CD4-positive, alpha-beta memory T cell (primary cell): Measurements from ENCODE around the gene HES1. TPM values are rescaled to one million over a fixed set of nuclear protein-coding genes. Genes with fewer than 3 reads are reported as not detected.

ENCODE experiments used
- CTCF ChIA-PET: fragments of 350-600 bp; sonication (Branson Sonifier 250); formaldehyde crosslinking; loops from one replicate; lab custom pipeline; 2021; ENCODE audit warnings: inconsistent platforms; ENCODE audit not compliant: partially characterized antibody; lab: Charles Lee
- POLR2A ChIA-PET: fragments of 350-600 bp; sonication (Branson Sonifier 250); formaldehyde crosslinking; loops from one replicate; lab custom pipeline; 2021; ENCODE audit not compliant: partially characterized antibody; lab: Charles Lee
- DNase-seq, 5 donors: peaks; one replicate each; pipeline versions ENCODE4 v3.0.0 to v3.0.0-alpha.2; 2020 to 2022; ENCODE audit warnings: mixed read lengths in 1 of 5
- H3K27ac ChIP-seq: one replicate; pipeline ENCODE4 v1.7.0; 2013; ENCODE audit warnings: low read depth, low read length
- H3K27me3 ChIP-seq: 2 replicates; pipeline ENCODE4 v1.7.0; 2013; ENCODE audit warnings: mild to moderate bottlenecking, low read length, moderate library complexity; ENCODE audit not compliant: insufficient read depth
- H3K36me3 ChIP-seq: 2 replicates; pipeline ENCODE4 v1.7.0; 2013; ENCODE audit warnings: mild to moderate bottlenecking, low read length, moderate library complexity; ENCODE audit not compliant: insufficient read depth
- H3K4me1 ChIP-seq: 2 replicates; pipeline ENCODE4 v1.7.0; 2013; ENCODE audit warnings: mild to moderate bottlenecking, low read length, moderate library complexity; ENCODE audit not compliant: insufficient read depth
- H3K4me3 ChIP-seq, 2 donors: one replicate each; pipeline ENCODE4 v1.7.0; 2013; ENCODE audit warnings: low read length in 2 of 2, mild to moderate bottlenecking in 1 of 2
- H3K9me3 ChIP-seq, 2 donors: one replicate each; pipeline ENCODE4 v1.7.0; 2013; ENCODE audit warnings: low read length in 2 of 2, control low read depth in 1 of 2; ENCODE audit not compliant: control insufficient read depth in 1 of 2
- H3K27ac Mint-ChIP-seq, 7 donors: one replicate each; pipeline ENCODE4 v1.8.0; 2020 to 2021; ENCODE audit warnings: mixed read lengths in 7 of 7, mild to moderate bottlenecking in 6 of 7, inconsistent platforms in 3 of 7, moderate library complexity in 3 of 7
- H3K27me3 Mint-ChIP-seq, 2 donors: one replicate each; pipeline ENCODE4 v1.8.0; 2020 to 2021; ENCODE audit warnings: mixed read lengths in 2 of 2
- H3K36me3 Mint-ChIP-seq, 2 donors: one replicate each; pipeline ENCODE4 v1.8.0; 2020 to 2021; ENCODE audit warnings: mixed read lengths in 2 of 2, inconsistent platforms in 1 of 2, mild to moderate bottlenecking in 1 of 2
- H3K4me1 Mint-ChIP-seq, 4 donors: one replicate each; pipeline ENCODE4 v1.8.0; 2020 to 2021; ENCODE audit warnings: mixed read lengths in 4 of 4, mild to moderate bottlenecking in 1 of 4
- H3K4me3 Mint-ChIP-seq, 8 donors: one replicate each; pipeline ENCODE4 v1.8.0; 2020 to 2021; ENCODE audit warnings: mixed read lengths in 8 of 8, mild to moderate bottlenecking in 7 of 8, moderate library complexity in 6 of 8, inconsistent platforms in 3 of 8
- H3K9me3 Mint-ChIP-seq, 8 donors: one replicate each; pipeline ENCODE4 v1.8.0; 2020 to 2021; ENCODE audit warnings: mixed read lengths in 8 of 8, mild to moderate bottlenecking in 5 of 8, inconsistent platforms in 3 of 8, moderate library complexity in 1 of 8
- intact Hi-C: fragments of 100-400 bp; cut with micrococcal nuclease; formaldehyde crosslinking; loops from one replicate; pipeline ENCODE4 v1.15.1; 2023
- polyA plus RNA-seq, 2 donors: library from polyadenylated mRNA; unstranded; fragments of 300-500 nt; fragmentation: Illumina TruSeq; gene quantifications; one replicate each; pipeline ENCODE4 v1.2.3, GENCODE V29; 2021
- total RNA-seq, 2 experiments: library from RNA; stranded (reverse); gene quantifications; one replicate each; pipeline ENCODE4 v1.2.3, GENCODE V29; 2021

Gene HES1
- total and polyA plus RNA-seq, 4 experiments from 2014 or later, result 0.11 to 0.50 TPM; not detected in 2

DNA sequence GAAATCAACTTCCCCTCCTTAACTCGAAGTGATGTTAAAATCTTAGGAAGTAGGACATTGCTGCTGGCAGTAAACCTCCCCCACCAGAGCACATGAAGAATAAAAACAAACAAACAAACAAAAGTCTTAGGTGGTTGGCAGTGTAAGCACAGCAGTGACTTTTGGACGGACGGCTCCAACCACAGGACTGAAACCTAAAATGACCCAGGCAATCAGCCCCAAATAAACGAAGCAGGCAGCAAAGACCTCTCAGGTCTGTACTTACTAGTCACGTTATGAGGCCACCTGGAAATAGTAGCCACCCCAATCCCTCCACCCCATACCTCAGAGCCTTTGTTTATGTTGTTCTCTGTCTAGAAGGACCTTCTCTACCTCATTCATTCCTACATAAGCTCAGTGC lies 33.5 kb upstream of the HES1 start:
- Histone ChIP-seq H3K27me3 (no peaks in the 10 kb centered on the region), H3K27ac (no peak overlapping the region), H3K4me3 (no peak overlapping the region), H3K36me3 (no peaks in the 10 kb centered on the region), H3K4me1 (peaks cover 9% of the 10 kb centered on the region), H3K9me3 (no peaks in the 10 kb centered on the region)
- Mint-ChIP-seq H3K4me1 (peaks cover 6 to 10% (median 7%) of the 10 kb centered on the region in 4 donors), H3K9me3 (no peaks in the 10 kb centered on the region), H3K27me3 (peaks cover 10 to 21% of the 10 kb centered on the region in 2 donors), H3K36me3 (no peaks in the 10 kb centered on the region), H3K27ac (peak overlapping the region in 2 of 7 donors; percentile 19 to 67), H3K4me3 (no peak overlapping the region)
- intact Hi-C loops, result loop anchor here (2.0 kb wide), 1 partner anchor 32 kb away; no protein-coding TSS in a partner anchor
- ChIA-PET POLR2A (no interaction called here), CTCF (interaction anchor here (1.2 kb wide), 1 partner anchor 437 kb away, joined by 3 read pairs; no protein-coding TSS in a partner anchor)
- DNase-seq, result no peak

GRCh38 chr3:194103505-194103904 lies 32.4 kb upstream of the HES1 start:
- no peak overlapping the region for H3K4me3 Mint-ChIP-seq
- peaks cover 6 to 10% (median 7%) of the 10 kb centered on the region in 4 donors for H3K4me1 Mint-ChIP-seq
- no peak overlapping the region for H3K27ac ChIP-seq
- H3K27me3 Mint-ChIP-seq, result peaks cover 8 to 23% of the 10 kb centered on the region in 2 donors
- no peaks in the 10 kb centered on the region for H3K36me3 Mint-ChIP-seq
- no peaks in the 10 kb centered on the region for H3K9me3 ChIP-seq
- H3K27me3 ChIP-seq, result no peaks in the 10 kb centered on the region
- H3K4me3 ChIP-seq, result no peak overlapping the region
- H3K4me1 ChIP-seq, result peaks cover 9% of the 10 kb centered on the region
- no peaks in the 10 kb centered on the region for H3K9me3 Mint-ChIP-seq
- POLR2A ChIA-PET, result no interaction called here
- peak; percentile 36 to 76 (median 42) for DNase-seq
- peak overlapping the region in 4 of 7 donors; percentile 2 to 85 (median 44) for H3K27ac Mint-ChIP-seq
- intact Hi-C loops, result loop anchor here (2.0 kb wide), 1 partner anchor 31 kb away; no protein-coding TSS in a partner anchor
- CTCF ChIA-PET, result interaction anchor here (1.2 kb wide), 1 partner anchor 438 kb away, joined by 3 read pairs; no protein-coding TSS in a partner anchor
- no peaks in the 10 kb centered on the region for H3K36me3 ChIP-seq

GRCh38 chr3:194103983-194104751 lies 31.8 kb upstream of the HES1 start:
- no peak overlapping the region for H3K4me3 Mint-ChIP-seq
- Histone ChIP-seq H3K4me1 (peaks cover 9% of the 10 kb centered on the region), H3K27me3 (no peaks in the 10 kb centered on the region), H3K4me3 (no peak overlapping the region), H3K36me3 (no peaks in the 10 kb centered on the region), H3K9me3 (no peaks in the 10 kb centered on the region), H3K27ac (no peak overlapping the region)
- H3K27ac Mint-ChIP-seq, result peak overlapping the region in 1 of 7 donors; percentile 6
- ChIA-PET CTCF (interaction anchor here (0.6 to 1.2 kb wide), 2 partner anchors 323 to 439 kb away, joined by 3 read pairs; no protein-coding TSS in a partner anchor), POLR2A (no interaction called here)
- H3K27me3 Mint-ChIP-seq, result peaks cover 8 to 21% of the 10 kb centered on the region in 2 donors
- H3K9me3 Mint-ChIP-seq, result no peaks in the 10 kb centered on the region
- intact Hi-C loops, result loop anchor here (2.0 kb wide), 1 partner anchor 31 kb away; no protein-coding TSS in a partner anchor
- peaks cover 6 to 10% (median 7%) of the 10 kb centered on the region in 4 donors for H3K4me1 Mint-ChIP-seq
- no peak for DNase-seq
- no peaks in the 10 kb centered on the region for H3K36me3 Mint-ChIP-seq

DNA sequence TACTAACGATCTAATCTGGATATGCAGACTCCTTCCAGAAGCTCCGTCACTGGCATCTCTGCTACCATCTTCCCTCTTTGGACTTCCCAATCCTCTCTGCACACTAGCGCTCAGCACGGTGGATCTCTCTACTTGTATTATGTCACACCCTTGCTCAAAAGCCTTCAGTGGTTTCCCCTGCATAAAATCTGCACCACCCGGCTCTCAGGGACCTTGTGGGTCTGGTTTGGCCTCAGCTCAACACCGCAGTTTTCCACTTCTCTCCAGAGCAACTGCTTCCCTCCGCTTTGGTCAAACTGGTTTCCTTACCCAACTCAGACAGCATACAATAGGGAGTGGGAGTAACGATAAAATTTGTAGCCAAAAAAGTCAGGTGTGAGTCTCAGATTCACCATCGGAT lies 30.7 kb upstream of the HES1 start:
- Histone ChIP-seq H3K4me3 (no peak overlapping the region), H3K27me3 (no peaks in the 10 kb centered on the region), H3K36me3 (no peaks in the 10 kb centered on the region), H3K9me3 (no peaks in the 10 kb centered on the region), H3K27ac (no peak overlapping the region), H3K4me1 (peaks cover 9% of the 10 kb centered on the region)
- H3K4me3 Mint-ChIP-seq, result no peak overlapping the region
- ChIA-PET POLR2A (no interaction called here), CTCF (no interaction called here)
- H3K36me3 Mint-ChIP-seq, result no peaks in the 10 kb centered on the region
- H3K9me3 Mint-ChIP-seq, result no peaks in the 10 kb centered on the region
- H3K27ac Mint-ChIP-seq, result no peak overlapping the region
- intact Hi-C loops, result no loop called here
- peaks cover 6 to 10% (median 7%) of the 10 kb centered on the region in 4 donors for H3K4me1 Mint-ChIP-seq
- peaks cover 9 to 21% of the 10 kb centered on the region in 2 donors for H3K27me3 Mint-ChIP-seq
- no peak for DNase-seq

DNA sequence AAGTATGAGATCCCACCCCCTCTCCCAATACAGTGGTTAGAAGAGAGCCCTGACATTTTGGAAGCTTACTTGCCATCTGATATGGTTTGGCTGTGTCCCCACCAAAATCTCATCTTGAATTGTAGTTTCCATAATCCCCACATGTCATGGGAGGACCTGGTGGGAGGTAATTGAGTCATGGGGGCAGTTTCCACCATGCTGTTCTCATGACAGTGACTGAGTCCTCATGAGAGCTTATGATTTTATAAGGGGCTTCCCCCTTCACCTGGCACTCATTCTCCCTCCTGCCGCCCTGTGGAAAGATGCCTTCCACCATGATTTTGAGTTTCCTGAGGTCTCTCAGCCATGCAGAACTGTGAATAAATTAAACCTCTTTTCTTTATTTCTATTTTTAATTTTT lies 28.8 kb upstream of the HES1 start:
- Mint-ChIP-seq H3K36me3 (no peaks in the 10 kb centered on the region), H3K9me3 (no peaks in the 10 kb centered on the region), H3K4me1 (peaks cover 6 to 10% (median 7%) of the 10 kb centered on the region in 4 donors), H3K4me3 (no peak overlapping the region), H3K27ac (no peak overlapping the region), H3K27me3 (peaks cover 9 to 24% of the 10 kb centered on the region in 2 donors)
- Histone ChIP-seq H3K4me3 (no peak overlapping the region), H3K9me3 (no peaks in the 10 kb centered on the region), H3K27ac (no peak overlapping the region), H3K36me3 (no peaks in the 10 kb centered on the region), H3K27me3 (no peaks in the 10 kb centered on the region), H3K4me1 (peaks cover 9% of the 10 kb centered on the region)
- ChIA-PET POLR2A (no interaction called here), CTCF (no interaction called here)
- DNase-seq, result no peak
- intact Hi-C loops, result no loop called here

GRCh38 chr3:194109192-194109863 lies 26.6 kb upstream of the HES1 start:
- H3K4me3 Mint-ChIP-seq, result no peak overlapping the region
- no peak for DNase-seq
- H3K27ac ChIP-seq, result no peak overlapping the region
- no peaks in the 10 kb centered on the region for H3K4me1 ChIP-seq
- ChIA-PET POLR2A (no interaction called here), CTCF (no interaction called here)
- no peak overlapping the region for H3K4me3 ChIP-seq
- H3K27ac Mint-ChIP-seq, result no peak overlapping the region
- no peaks in the 10 kb centered on the region for H3K27me3 ChIP-seq
- H3K36me3 ChIP-seq, result no peaks in the 10 kb centered on the region
- peaks cover 0 to 1% (median 0%) of the 10 kb centered on the region in 4 donors for H3K4me1 Mint-ChIP-seq
- H3K9me3 ChIP-seq, result no peaks in the 10 kb centered on the region
- H3K9me3 Mint-ChIP-seq, result no peaks in the 10 kb centered on the region
- intact Hi-C loops, result no loop called here
- no peaks in the 10 kb centered on the region for H3K36me3 Mint-ChIP-seq
- peaks cover 7 to 23% of the 10 kb centered on the region in 2 donors for H3K27me3 Mint-ChIP-seq

GRCh38 chr3:194110483-194110882 lies 25.5 kb upstream of the HES1 start:
- no peak overlapping the region for H3K4me3 ChIP-seq
- CTCF ChIA-PET, result no interaction called here
- intact Hi-C loops, result no loop called here
- no peak overlapping the region for H3K27ac Mint-ChIP-seq
- H3K27ac ChIP-seq, result no peak overlapping the region
- H3K9me3 ChIP-seq, result no peaks in the 10 kb centered on the region
- H3K27me3 Mint-ChIP-seq, result peaks cover 5 to 23% of the 10 kb centered on the region in 2 donors
- no peak overlapping the region for H3K4me3 Mint-ChIP-seq
- H3K4me1 Mint-ChIP-seq, result no peaks in the 10 kb centered on the region
- POLR2A ChIA-PET, result no interaction called here
- DNase-seq, result no peak
- H3K27me3 ChIP-seq, result no peaks in the 10 kb centered on the region
- no peaks in the 10 kb centered on the region for H3K9me3 Mint-ChIP-seq
- no peaks in the 10 kb centered on the region for H3K36me3 Mint-ChIP-seq
- H3K36me3 ChIP-seq, result no peaks in the 10 kb centered on the region
- no peaks in the 10 kb centered on the region for H3K4me1 ChIP-seq
